Measurements from ENCODE around the gene FBXO28. TPM values are rescaled to one million over a fixed set of nuclear protein-coding genes. Genes with fewer than 3 reads are reported as not detected.

Gene FBXO28
- total RNA-seq, 1 donor from 2014 or later: 32.6 TPM

- FAIRE-seq (no peak), DNase-seq (ENCODE audit: low read depth) (no peak)
- Histone ChIP-seq H3K9ac (ENCODE audit: low read length) (peak overlapping the region; percentile 46), H3K9me3 (ENCODE audit: insufficient read depth, low read depth, low read length) (no peaks in the 10 kb centered on the region), H3K4me2 (ENCODE audit: low read length) (peak overlapping the region; percentile 72), H3K4me1 (ENCODE audit: insufficient read depth, low read length) (no peaks in the 10 kb centered on the region), H3K79me2 (ENCODE audit: insufficient read depth, low read length) (no peaks in the 10 kb centered on the region), H4K20me1 (ENCODE audit: insufficient read depth, low read length) (no peaks in the 10 kb centered on the region), H2AFZ (ENCODE audit: low read depth, low read length) (peak overlapping the region; percentile 80), H3K27ac (ENCODE audit: low read depth, low read length) (no peak overlapping the region), H3K4me3 (ENCODE audit: insufficient read depth, low read depth, low read length) (no peak overlapping the region), H3K27me3 (ENCODE audit: insufficient read depth, low read length) (peaks cover 3% of the 10 kb centered on the region), H3K36me3 (ENCODE audit: insufficient read depth, low read length) (no peaks in the 10 kb centered on the region)
- peak overlapping the region; percentile 14 for H3K4me3 Mint-ChIP-seq (ENCODE audit: unreplicated experiment)
- no peak for TF ChIP-seq EZH2 (IDR thresholded peaks at IDR 0.05; ENCODE audit: insufficient read depth, low read length)
- TF ChIP-seq, protein P1, sequence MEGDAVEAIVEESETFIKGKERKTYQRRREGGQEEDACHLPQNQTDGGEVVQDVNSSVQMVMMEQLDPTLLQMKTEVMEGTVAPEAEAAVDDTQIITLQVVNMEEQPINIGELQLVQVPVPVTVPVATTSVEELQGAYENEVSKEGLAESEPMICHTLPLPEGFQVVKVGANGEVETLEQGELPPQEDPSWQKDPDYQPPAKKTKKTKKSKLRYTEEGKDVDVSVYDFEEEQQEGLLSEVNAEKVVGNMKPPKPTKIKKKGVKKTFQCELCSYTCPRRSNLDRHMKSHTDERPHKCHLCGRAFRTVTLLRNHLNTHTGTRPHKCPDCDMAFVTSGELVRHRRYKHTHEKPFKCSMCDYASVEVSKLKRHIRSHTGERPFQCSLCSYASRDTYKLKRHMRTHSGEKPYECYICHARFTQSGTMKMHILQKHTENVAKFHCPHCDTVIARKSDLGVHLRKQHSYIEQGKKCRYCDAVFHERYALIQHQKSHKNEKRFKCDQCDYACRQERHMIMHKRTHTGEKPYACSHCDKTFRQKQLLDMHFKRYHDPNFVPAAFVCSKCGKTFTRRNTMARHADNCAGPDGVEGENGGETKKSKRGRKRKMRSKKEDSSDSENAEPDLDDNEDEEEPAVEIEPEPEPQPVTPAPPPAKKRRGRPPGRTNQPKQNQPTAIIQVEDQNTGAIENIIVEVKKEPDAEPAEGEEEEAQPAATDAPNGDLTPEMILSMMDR (IDR thresholded peaks at IDR 0.05; ENCODE audit: insufficient read depth, low read depth, low read length): no peak
- H3K36me3 Mint-ChIP-seq (ENCODE audit: low read depth, unreplicated experiment): no peaks in the 10 kb centered on the region
- H3K27ac Mint-ChIP-seq (ENCODE audit: unreplicated experiment): no peak overlapping the region
- no peaks in the 10 kb centered on the region for H3K4me1 Mint-ChIP-seq (ENCODE audit: low read depth, unreplicated experiment)
- H3K27me3 Mint-ChIP-seq (ENCODE audit: low read depth, unreplicated experiment): peaks cover 7% of the 10 kb centered on the region
- no peaks in the 10 kb centered on the region for H3K9me3 Mint-ChIP-seq (ENCODE audit: unreplicated experiment)
Observed at GRCh38 chr1:224175617-224176016, 61.7 kb downstream of the FBXO28 start.

DNA sequence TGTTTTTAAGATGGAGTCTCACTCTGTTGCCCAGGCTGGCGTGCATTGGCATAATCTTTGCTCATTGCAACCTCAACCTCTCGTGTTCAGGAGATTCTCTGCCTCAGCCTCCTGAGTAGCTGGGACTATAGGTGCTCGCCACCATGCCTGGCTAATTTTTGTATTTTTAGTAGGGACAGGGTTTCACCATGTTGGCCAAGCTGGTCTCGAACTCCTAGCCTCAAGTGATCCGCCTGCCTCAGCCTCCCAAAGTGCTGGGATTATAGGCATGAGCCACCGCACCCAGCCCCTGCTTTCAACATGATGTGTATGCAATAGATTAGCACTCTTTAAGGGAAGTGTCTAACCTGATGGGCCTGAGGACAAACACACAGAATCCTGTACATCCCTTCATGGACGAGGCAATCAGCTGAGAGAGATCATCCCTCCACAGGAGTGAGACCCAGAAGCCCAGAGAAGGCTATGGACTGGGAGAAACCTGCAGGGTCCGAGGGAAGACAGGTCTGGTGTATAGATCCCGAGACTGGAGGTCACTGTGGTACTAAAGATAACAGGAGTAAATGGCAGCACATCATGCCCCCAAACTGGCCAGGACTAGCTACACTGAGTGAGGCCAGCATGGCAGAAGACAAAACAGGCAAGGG, 63.6 kb downstream of the FBXO28 start:
- Mint-ChIP-seq H3K9me3 (ENCODE audit: unreplicated experiment) (no peaks in the 10 kb centered on the region), H3K27me3 (ENCODE audit: low read depth, unreplicated experiment) (peaks cover 3% of the 10 kb centered on the region), H3K27ac (ENCODE audit: unreplicated experiment) (no peak overlapping the region), H3K4me1 (ENCODE audit: low read depth, unreplicated experiment) (no peaks in the 10 kb centered on the region), H3K4me3 (ENCODE audit: unreplicated experiment) (no peak overlapping the region), H3K36me3 (ENCODE audit: low read depth, unreplicated experiment) (no peaks in the 10 kb centered on the region)
- Histone ChIP-seq H3K36me3 (ENCODE audit: insufficient read depth, low read length) (no peaks in the 10 kb centered on the region), H3K4me2 (ENCODE audit: low read length) (no peak overlapping the region), H2AFZ (ENCODE audit: low read depth, low read length) (no peak overlapping the region), H3K9me3 (ENCODE audit: insufficient read depth, low read depth, low read length) (no peaks in the 10 kb centered on the region), H3K4me1 (ENCODE audit: insufficient read depth, low read length) (peaks cover 3% of the 10 kb centered on the region), H3K27me3 (ENCODE audit: insufficient read depth, low read length) (peaks cover 2% of the 10 kb centered on the region), H3K79me2 (ENCODE audit: insufficient read depth, low read length) (no peaks in the 10 kb centered on the region), H3K9ac (ENCODE audit: low read length) (no peak overlapping the region), H3K27ac (ENCODE audit: low read depth, low read length) (no peak overlapping the region), H3K4me3 (ENCODE audit: insufficient read depth, low read depth, low read length) (no peak overlapping the region), H4K20me1 (ENCODE audit: insufficient read depth, low read length) (no peaks in the 10 kb centered on the region)
- TF ChIP-seq EZH2 (IDR thresholded peaks at IDR 0.05; ENCODE audit: insufficient read depth, low read length): no peak
- TF ChIP-seq, protein P1 (IDR thresholded peaks at IDR 0.05; ENCODE audit: insufficient read depth, low read depth, low read length): no peak
- FAIRE-seq (no peak), DNase-seq (ENCODE audit: low read depth) (no peak)

- H2AFZ ChIP-seq (ENCODE audit: low read depth, low read length): no peak overlapping the region
- H3K4me1 ChIP-seq (ENCODE audit: insufficient read depth, low read length): peaks cover 5% of the 10 kb centered on the region
- Mint-ChIP-seq H3K9me3 (ENCODE audit: unreplicated experiment) (no peaks in the 10 kb centered on the region), H3K27me3 (ENCODE audit: low read depth, unreplicated experiment) (peaks cover 3% of the 10 kb centered on the region), H3K4me1 (ENCODE audit: low read depth, unreplicated experiment) (no peaks in the 10 kb centered on the region), H3K27ac (ENCODE audit: unreplicated experiment) (no peak overlapping the region), H3K36me3 (ENCODE audit: low read depth, unreplicated experiment) (no peaks in the 10 kb centered on the region), H3K4me3 (ENCODE audit: unreplicated experiment) (no peak overlapping the region)
- FAIRE-seq (no peak), DNase-seq (ENCODE audit: low read depth) (no peak)
- H3K4me3 ChIP-seq (ENCODE audit: insufficient read depth, low read depth, low read length): no peak overlapping the region
- TF ChIP-seq, protein P1 (IDR thresholded peaks at IDR 0.05; ENCODE audit: insufficient read depth, low read depth, low read length): no peak
- TF ChIP-seq EZH2 (IDR thresholded peaks at IDR 0.05; ENCODE audit: insufficient read depth, low read length): no peak
- H3K9ac ChIP-seq (ENCODE audit: low read length): no peak overlapping the region
- H3K36me3 ChIP-seq (ENCODE audit: insufficient read depth, low read length): no peaks in the 10 kb centered on the region
- H3K4me2 ChIP-seq (ENCODE audit: low read length): no peak overlapping the region
- H3K27me3 ChIP-seq (ENCODE audit: insufficient read depth, low read length): no peaks in the 10 kb centered on the region
- H3K79me2 ChIP-seq (ENCODE audit: insufficient read depth, low read length): peaks cover 7% of the 10 kb centered on the region
- no peaks in the 10 kb centered on the region for H4K20me1 ChIP-seq (ENCODE audit: insufficient read depth, low read length)
- H3K27ac ChIP-seq (ENCODE audit: low read depth, low read length): no peak overlapping the region
- H3K9me3 ChIP-seq (ENCODE audit: insufficient read depth, low read depth, low read length): no peaks in the 10 kb centered on the region
Observed at GRCh38 chr1:224178894-224179293, 65.0 kb downstream of the FBXO28 start.

Measured in astrocyte (in vitro differentiated cells and primary cell).